ENCODE measurements around the gene IFNAR2.

Gene IFNAR2

GRCh38 chr21:33266050-33266788 is 36.5 kb downstream of the IFNAR2 start, which contains the start of gene IL10RB:
IL10RB (plus strand) TSS chr21:33266367; CDS start chr21:33266466, 99 bp downstream.
- peak; percentile 48 to 67 for DNase-seq (ENCODE audit: low read depth in 1 of 2, low spot score in 1 of 2)

GRCh38 chr21:33266789-33267135 is 37.0 kb downstream of the IFNAR2 start:
- no peak for DNase-seq (ENCODE audit: low read depth in 1 of 2, low spot score in 1 of 2)

DNA sequence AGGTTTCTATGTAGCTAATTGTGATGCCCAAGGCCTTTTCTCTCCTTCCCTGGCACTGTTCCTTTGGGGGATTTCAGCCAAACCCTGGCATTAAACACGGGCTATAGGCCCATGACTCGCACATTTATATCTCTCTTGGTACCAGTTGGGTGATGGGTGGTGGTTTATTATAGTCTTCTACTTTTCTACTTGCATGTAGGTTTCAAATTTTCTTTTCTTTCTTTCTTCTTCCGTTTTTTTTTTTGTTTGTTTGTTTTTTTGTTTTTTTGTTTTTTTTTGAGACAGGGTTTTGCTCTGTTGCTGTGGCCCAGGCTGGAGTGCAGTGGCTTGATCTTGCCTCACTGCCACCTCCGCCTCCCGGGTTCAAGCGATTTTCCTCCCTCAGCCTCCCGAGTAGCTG is 37.5 kb downstream of the IFNAR2 start:
- DNase-seq (ENCODE audit: low read depth in 1 of 2, low spot score in 1 of 2), result no peak

- no peak for DNase-seq (ENCODE audit: low read depth in 1 of 2, low spot score in 1 of 2)
Observed at GRCh38 chr21:33268393-33268736, 38.6 kb downstream of the IFNAR2 start.

GRCh38 chr21:33268737-33269441 is 39.2 kb downstream of the IFNAR2 start:
- peak in 1 of 2 donors; percentile 14 for DNase-seq (ENCODE audit: low read depth in 1 of 2, low spot score in 1 of 2)

- no peak for DNase-seq (ENCODE audit: low read depth in 1 of 2, low spot score in 1 of 2)
Observed at GRCh38 chr21:33270986-33271385, 41.2 kb downstream of the IFNAR2 start.

GRCh38 chr21:33273044-33273443 is 43.3 kb downstream of the IFNAR2 start:
- DNase-seq (ENCODE audit: low read depth in 1 of 2, low spot score in 1 of 2), result no peak

DNA sequence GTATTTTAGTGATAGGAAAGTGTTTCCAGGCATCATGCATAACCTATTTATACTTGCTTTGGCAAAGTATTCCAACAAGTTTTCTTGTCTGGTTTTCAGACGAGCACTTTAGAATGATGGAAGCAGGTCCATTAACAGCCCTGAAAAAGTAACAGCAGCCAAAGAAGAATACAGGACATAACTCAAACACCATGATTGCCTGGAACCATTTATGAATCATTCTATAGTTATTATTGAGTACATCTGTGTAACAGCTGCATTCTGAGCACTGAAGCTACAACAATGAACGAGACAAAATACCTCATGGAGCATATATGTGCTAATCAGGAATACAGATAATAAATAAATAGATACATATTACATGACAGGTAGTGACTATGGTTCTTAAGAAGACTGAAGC is 49.0 kb downstream of the IFNAR2 start:
- DNase-seq (ENCODE audit: low read depth in 1 of 2, low spot score in 1 of 2), result no peak

GRCh38 chr21:33279330-33279820 is 49.6 kb downstream of the IFNAR2 start:
- DNase-seq (ENCODE audit: low read depth in 1 of 2, low spot score in 1 of 2), result no peak
